ENCODE results near the gene TANC2.

TANC2 gene

GRCh38 chr17:62998166-62998565 is 32.1 kb downstream of the TANC2 start:
- FAIRE-seq (no peak), DNase-seq (ENCODE audit: extremely low spot score, insufficient read length, low read depth) (no peak)

DNA sequence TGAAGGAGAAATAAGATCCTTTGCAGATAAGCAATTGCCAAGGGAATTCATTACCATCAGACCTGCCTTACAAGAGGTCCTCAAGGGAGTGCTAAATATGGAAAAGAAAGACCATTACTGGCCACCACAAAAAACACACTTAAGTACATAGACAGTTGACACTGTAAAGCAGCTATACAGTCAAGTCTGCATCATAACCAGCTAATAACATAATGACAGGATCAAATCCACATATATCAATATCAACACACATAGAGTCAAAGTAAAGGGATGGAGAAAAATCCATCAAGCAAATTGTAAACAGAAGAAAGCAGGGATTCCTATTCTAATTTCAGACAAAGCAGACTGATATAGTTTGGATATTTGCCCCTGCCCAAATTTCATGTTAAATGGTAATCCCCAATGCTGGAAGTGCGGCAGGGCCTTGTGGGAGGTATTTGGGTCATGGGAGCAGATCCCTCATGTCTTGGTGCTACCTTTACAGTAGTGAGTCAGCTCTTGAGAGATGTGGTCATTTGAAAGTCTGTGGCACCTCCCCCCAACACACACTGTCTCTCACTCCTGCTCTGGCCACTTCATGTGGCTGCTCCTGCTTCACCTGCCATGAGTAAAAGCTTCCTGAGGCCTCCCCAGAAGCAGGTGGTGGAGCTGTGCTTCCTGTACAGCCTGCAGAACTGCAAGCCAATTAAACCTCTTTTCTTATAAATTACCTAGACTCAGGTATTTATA is 32.8 kb downstream of the TANC2 start:
- DNase-seq (ENCODE audit: extremely low spot score, insufficient read length, low read depth): no peak
- FAIRE-seq: no peak

- FAIRE-seq (no peak), DNase-seq (ENCODE audit: extremely low spot score, insufficient read length, low read depth) (no peak)
These were observed 33.7 kb downstream of the TANC2 start for GRCh38 chr17:62999736-63000135.

GRCh38 chr17:63001689-63002394 is 35.8 kb downstream of the TANC2 start:
- DNase-seq (ENCODE audit: extremely low spot score, insufficient read length, low read depth) (no peak), FAIRE-seq (no peak)

- DNase-seq (ENCODE audit: extremely low spot score, insufficient read length, low read depth) (no peak), FAIRE-seq (no peak)
These were observed 36.6 kb downstream of the TANC2 start for GRCh38 chr17:63002625-63003024.

DNA sequence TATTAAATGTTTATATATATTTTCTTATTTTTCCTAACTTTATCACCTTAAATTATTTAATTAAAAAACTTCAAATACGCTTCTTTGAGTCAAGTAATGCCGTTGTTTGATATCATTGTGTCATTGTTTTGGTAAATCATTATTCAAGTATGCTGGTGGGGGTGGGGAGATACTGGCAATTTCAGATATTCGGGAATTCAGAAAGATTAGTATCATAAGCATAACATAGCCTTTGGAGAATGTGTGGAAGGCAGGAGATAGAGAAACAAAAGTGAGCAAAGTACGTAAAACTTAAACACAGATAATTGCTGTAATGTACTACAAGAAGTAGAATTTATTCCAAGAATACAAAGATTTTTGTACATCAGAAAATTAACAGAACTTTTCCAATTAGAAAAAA is 49.8 kb downstream of the TANC2 start:
- FAIRE-seq (no peak), DNase-seq (ENCODE audit: extremely low spot score, insufficient read length, low read depth) (no peak)
